Activated naive CD8-positive, alpha-beta T cell treated with anti-CD3 and anti-CD28 coated beads for 36 hours (primary cell): ENCODE measurements around the gene NEUROD1. TPM values are rescaled to one million over a fixed set of nuclear protein-coding genes. Genes with fewer than 3 reads are reported as not detected.

Source experiments
- DNase-seq: peaks from one replicate; pipeline ENCODE4 v3.0.0; 2021
- H3K27ac Mint-ChIP-seq: one replicate; pipeline ENCODE4 v1.8.0; 2022; ENCODE audit warnings: mild to moderate bottlenecking, moderate library complexity, mixed read lengths
- H3K27me3 Mint-ChIP-seq: one replicate; pipeline ENCODE4 v1.8.0; 2022; ENCODE audit warnings: mild to moderate bottlenecking, mixed read lengths
- H3K36me3 Mint-ChIP-seq: one replicate; pipeline ENCODE4 v1.8.0; 2021; ENCODE audit warnings: mild to moderate bottlenecking, mixed read lengths
- H3K4me1 Mint-ChIP-seq: one replicate; pipeline ENCODE4 v1.8.0; 2021; ENCODE audit warnings: mixed read lengths
- H3K4me3 Mint-ChIP-seq: one replicate; pipeline ENCODE4 v1.8.0; 2022; ENCODE audit warnings: mild to moderate bottlenecking, moderate library complexity, mixed read lengths
- H3K9me3 Mint-ChIP-seq: one replicate; pipeline ENCODE4 v1.8.0; 2022; ENCODE audit warnings: mixed read lengths
- total RNA-seq, 2 experiments: library from RNA; stranded (reverse); gene quantifications; one replicate each; pipeline ENCODE4 v1.2.3, GENCODE V29; 2021

The NEUROD1 gene
- total RNA-seq, 2 experiments from 2014 or later = 0.08 TPM; not detected in 1

DNA sequence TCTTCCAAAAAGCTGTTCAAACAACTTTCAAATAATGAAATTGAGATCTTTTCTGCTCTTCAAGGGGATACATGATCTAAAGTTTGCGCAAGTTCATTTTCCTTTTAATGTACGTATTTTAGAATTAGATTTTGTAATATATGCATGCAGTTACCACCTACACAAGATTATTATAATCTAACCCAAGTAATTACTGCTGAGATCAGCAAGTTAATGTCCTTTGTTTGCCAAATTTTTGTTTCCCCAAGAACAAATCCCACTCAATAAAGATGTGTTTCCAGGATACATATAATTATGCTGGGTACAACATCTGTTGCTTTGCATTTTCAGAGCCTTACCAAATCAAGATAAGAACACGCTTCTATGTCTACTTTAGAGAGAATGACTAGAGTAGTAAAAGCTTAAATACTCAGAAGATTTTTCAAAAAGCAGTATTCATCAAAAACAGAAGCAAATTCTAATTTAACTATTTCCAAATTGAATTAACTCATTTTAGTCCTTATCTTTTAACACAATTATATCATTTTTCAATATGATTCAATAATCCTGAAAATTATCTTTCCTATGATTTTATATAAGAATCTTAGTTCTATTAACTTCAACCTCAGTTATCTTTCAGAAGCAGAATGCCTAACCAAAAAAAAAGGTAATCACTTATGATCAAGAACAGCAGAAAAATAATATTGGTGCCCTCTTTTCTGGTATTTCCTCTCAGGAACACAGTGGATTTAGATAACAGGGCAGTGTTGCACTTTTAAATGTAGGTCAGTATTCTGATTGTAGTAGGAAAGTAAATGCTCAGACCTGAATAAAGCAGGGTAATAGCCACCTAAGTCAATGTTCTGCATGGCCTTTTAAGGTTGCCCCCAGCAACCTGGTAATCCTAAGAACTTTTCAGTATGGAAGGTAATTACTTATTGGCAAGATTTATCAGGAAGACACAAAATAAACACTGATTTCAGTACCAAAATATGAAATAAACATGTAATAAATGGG, 51.4 kb downstream of the NEUROD1 start:
- Mint-ChIP-seq H3K27ac (no peak overlapping the region), H3K36me3 (no peaks in the 10 kb centered on the region), H3K4me1 (no peaks in the 10 kb centered on the region), H3K4me3 (no peak overlapping the region), H3K9me3 (no peaks in the 10 kb centered on the region), H3K27me3 (peaks cover 13% of the 10 kb centered on the region)
- no peak for DNase-seq

DNA sequence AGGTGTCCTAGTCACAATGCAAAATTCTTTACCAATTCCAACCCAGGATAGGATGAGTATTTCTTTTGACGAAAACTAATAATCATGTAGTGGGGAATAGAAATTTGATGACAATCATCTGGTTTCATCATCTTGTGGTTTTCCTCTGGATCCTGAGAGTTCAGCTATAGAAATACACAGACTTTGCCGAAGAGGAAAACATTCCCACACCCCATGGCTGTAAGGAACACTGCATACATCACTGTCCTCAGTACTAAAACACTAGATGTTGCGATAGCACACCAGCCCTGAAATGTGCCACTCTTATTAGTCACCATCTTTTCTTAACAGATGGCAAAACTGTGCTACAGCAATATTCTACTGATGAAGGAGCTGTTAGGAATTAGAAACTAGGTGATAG, 52.8 kb downstream of the NEUROD1 start:
- no peaks in the 10 kb centered on the region for H3K9me3 Mint-ChIP-seq
- H3K4me1 Mint-ChIP-seq = no peaks in the 10 kb centered on the region
- no peak overlapping the region for H3K4me3 Mint-ChIP-seq
- H3K27me3 Mint-ChIP-seq = peaks cover 13% of the 10 kb centered on the region
- no peak for DNase-seq
- no peaks in the 10 kb centered on the region for H3K36me3 Mint-ChIP-seq
- no peak overlapping the region for H3K27ac Mint-ChIP-seq

DNA sequence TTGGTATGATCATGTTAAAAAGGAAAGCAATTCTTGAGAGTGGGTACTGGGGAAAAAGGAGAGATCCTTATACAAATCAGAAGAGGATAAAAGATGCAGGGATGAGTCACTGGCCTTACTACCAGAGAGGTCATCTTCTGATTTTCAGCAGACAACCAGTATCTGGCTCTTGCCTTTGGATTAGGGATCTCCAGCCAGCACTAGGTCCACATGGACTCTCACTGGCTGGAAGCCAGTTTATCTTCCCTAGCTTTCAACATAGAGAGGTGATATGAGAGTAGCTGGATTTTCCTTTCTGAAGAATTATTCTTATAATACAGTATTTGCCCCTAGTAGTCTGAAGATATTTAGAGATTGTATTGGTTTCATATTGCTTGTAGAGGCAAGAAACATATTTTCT, 53.6 kb downstream of the NEUROD1 start:
- Mint-ChIP-seq H3K4me1 (no peaks in the 10 kb centered on the region), H3K36me3 (no peaks in the 10 kb centered on the region), H3K4me3 (no peak overlapping the region), H3K27me3 (peaks cover 13% of the 10 kb centered on the region), H3K9me3 (no peaks in the 10 kb centered on the region), H3K27ac (no peak overlapping the region)
- no peak for DNase-seq

Other genes starting within 250 kb of the NEUROD1 start
- 10 to 100 TPM; 71.9 to 74.8 TPM for gene ITGA4, start 223.1 kb downstream of the NEUROD1 start, total RNA-seq
- under 1 TPM; 0.06 TPM for gene CERKL, start 23.4 kb downstream of the NEUROD1 start, total RNA-seq
- gene ITPRID2, start 211.2 kb upstream of the NEUROD1 start, total RNA-seq = 10 to 100 TPM; 47.2 to 49.4 TPM